Smooth muscle cell (in vitro differentiated cells): ENCODE results near the gene NUMB. TPM values are rescaled to one million over a fixed set of nuclear protein-coding genes. Genes with fewer than 3 reads are reported as not detected.

Source experiments
- DNase-seq: peaks from one replicate; lab custom pipeline; 2025; ENCODE audit not compliant: unreplicated experiment; lab: John Stamatoyannopoulos, UW
- H2AFZ ChIP-seq: fragments of 200-600 bp; sonication (generic); 2 replicates; pipeline ENCODE4 v1.6.0; 2016; ENCODE audit warnings: antibody characterized with exemption, low read depth, mild to moderate bottlenecking
- H3F3A ChIP-seq: fragments of 200-600 bp; sonication (generic); 2 replicates; pipeline ENCODE4 v1.6.0; 2017; ENCODE audit warnings: antibody characterized with exemption, low read depth
- H3K27ac ChIP-seq: fragments of 200-600 bp; sonication (generic); 2 replicates; pipeline ENCODE4 v1.5.1; 2016; ENCODE audit warnings: low read depth, mild to moderate bottlenecking
- H3K27me3 ChIP-seq: fragments of 200-600 bp; sonication (generic); 2 replicates; pipeline ENCODE4 v1.6.1; 2016; ENCODE audit warnings: low read depth, mild to moderate bottlenecking
- H3K36me3 ChIP-seq: fragments of 200-600 bp; sonication (generic); 2 replicates; pipeline ENCODE4 v1.5.1; 2016; ENCODE audit warnings: low read depth
- H3K4me1 ChIP-seq: fragments of 200-600 bp; sonication (generic); 2 replicates; pipeline ENCODE4 v1.5.1; 2016; ENCODE audit warnings: low read depth
- H3K4me2 ChIP-seq: fragments of 200-600 bp; sonication (generic); 2 replicates; pipeline ENCODE4 v1.6.0; 2016; ENCODE audit warnings: mild to moderate bottlenecking
- H3K4me3 ChIP-seq: fragments of 200-600 bp; sonication (generic); 2 replicates; pipeline ENCODE4 v1.5.1; 2016; ENCODE audit warnings: mild to moderate bottlenecking
- H3K79me2 ChIP-seq: fragments of 200-600 bp; sonication (generic); 2 replicates; pipeline ENCODE4 v1.6.0; 2016; ENCODE audit warnings: low read depth, mild to moderate bottlenecking
- H3K9ac ChIP-seq: fragments of 200-600 bp; sonication (generic); 2 replicates; pipeline ENCODE4 v1.6.0; 2016; ENCODE audit warnings: low read depth
- H3K9me3 ChIP-seq: fragments of 200-600 bp; sonication (generic); replicated peaks from 2 replicates; pipeline ENCODE4 v1.5.1; 2016; ENCODE audit warnings: low read depth
- H4K20me1 ChIP-seq: fragments of 200-600 bp; sonication (generic); 2 replicates; pipeline ENCODE4 v1.6.0; 2016; ENCODE audit warnings: low read depth
- WGBS: methylation state at CpG from one replicate; pipeline ENCODE4 v1.1.7; 2016; ENCODE audit warnings: low lambda C conversion rate; 5-methylcytosine and 5-hydroxymethylcytosine counted together
- polyA plus RNA-seq: library from polyadenylated mRNA; unstranded; fragments of >200 nt; fragmentation: Nextera tagmentation; extraction: Ambion mirVana; gene quantifications from 2 replicates; pipeline ENCODE4 v1.2.1, GENCODE V29; 2016
- total RNA-seq: library from RNA; depleted of rRNA; stranded (reverse); fragments of >200 nt; gene quantifications from 2 replicates; pipeline ENCODE4 v1.2.3, GENCODE V29; 2014
- TF ChIP-seq, protein P1 (sequence below): fragments of 200-600 bp; sonication (generic); IDR thresholded peaks from 2 replicates; pipeline ENCODE4 v1.5.1; 2017; ENCODE audit warnings: borderline replicate concordance, mild to moderate bottlenecking, antibody characterized with exemption; ENCODE audit not compliant: insufficient read depth, poor library complexity, severe bottlenecking

Gene NUMB
- total and polyA plus RNA-seq, 2 experiments from 2014 or later = 34.5 to 57.4 TPM

DNA sequence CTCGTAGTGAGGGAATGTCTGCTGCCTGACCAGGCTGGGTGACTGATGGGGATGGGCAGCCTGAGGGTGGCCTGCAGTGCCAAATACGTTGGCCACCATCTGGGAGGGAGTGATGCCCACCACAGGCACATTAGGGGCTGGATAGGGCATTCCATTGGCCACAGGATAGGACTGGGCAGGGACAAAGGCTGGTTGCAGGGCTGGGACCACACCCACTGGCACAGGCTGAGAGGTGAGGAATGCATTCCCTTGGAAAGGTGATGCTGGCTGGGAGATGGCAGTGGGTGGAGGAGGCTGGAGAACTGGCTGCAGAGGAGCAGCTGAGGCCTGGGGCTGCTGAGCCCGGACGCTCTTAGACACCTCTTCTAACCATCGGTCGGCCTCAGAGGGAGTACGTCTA is 181.5 kb downstream of the NUMB start:
- no peak for DNase-seq
- Histone ChIP-seq H3K27me3 (no peaks in the 10 kb centered on the region), H3K79me2 (no peaks in the 10 kb centered on the region), H3K4me2 (no peak overlapping the region), H3K36me3 (peaks cover 11% of the 10 kb centered on the region), H3K27ac (no peak overlapping the region), H3K4me1 (no peaks in the 10 kb centered on the region), H3K9ac (no peak overlapping the region), H3K4me3 (no peak overlapping the region), H4K20me1 (peaks cover 4% of the 10 kb centered on the region), H3K9me3 (no peaks in the 10 kb centered on the region), H3F3A (peaks cover 3% of the 10 kb centered on the region), H2AFZ (no peak overlapping the region)
- TF ChIP-seq, protein P1, sequence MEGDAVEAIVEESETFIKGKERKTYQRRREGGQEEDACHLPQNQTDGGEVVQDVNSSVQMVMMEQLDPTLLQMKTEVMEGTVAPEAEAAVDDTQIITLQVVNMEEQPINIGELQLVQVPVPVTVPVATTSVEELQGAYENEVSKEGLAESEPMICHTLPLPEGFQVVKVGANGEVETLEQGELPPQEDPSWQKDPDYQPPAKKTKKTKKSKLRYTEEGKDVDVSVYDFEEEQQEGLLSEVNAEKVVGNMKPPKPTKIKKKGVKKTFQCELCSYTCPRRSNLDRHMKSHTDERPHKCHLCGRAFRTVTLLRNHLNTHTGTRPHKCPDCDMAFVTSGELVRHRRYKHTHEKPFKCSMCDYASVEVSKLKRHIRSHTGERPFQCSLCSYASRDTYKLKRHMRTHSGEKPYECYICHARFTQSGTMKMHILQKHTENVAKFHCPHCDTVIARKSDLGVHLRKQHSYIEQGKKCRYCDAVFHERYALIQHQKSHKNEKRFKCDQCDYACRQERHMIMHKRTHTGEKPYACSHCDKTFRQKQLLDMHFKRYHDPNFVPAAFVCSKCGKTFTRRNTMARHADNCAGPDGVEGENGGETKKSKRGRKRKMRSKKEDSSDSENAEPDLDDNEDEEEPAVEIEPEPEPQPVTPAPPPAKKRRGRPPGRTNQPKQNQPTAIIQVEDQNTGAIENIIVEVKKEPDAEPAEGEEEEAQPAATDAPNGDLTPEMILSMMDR = no peak
- WGBS = 98% methylated on average over 7 of the region's 7 CpGs

DNA sequence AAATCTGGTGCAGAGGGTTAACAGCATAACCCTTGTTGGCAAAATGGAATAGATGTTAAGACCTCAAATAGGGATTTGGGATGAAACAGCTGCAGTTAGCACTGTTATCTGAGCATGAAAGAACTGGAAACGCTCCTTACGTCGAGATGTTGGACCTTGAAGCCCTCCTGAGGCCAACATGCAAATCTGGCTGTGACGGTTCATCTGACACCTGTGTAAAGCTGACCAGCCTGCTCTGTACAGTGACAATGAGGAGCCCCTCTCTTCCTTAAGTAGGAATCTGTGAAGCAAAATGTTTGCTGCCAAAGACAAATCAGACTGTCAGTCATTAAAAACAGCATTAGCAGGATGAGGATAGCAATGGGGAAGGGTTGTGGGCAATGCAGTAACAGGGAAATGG is 184.5 kb downstream of the NUMB start:
- H3K27ac ChIP-seq = no peak overlapping the region
- H3K27me3 ChIP-seq = no peaks in the 10 kb centered on the region
- no peak overlapping the region for H3K4me2 ChIP-seq
- H2AFZ ChIP-seq = no peak overlapping the region
- TF ChIP-seq, protein P1 = no peak
- WGBS = 95% methylated on average over 4 of the region's 4 CpGs
- H3K79me2 ChIP-seq = no peaks in the 10 kb centered on the region
- H4K20me1 ChIP-seq = peaks cover 4% of the 10 kb centered on the region
- H3K36me3 ChIP-seq = peaks cover 5% of the 10 kb centered on the region
- no peaks in the 10 kb centered on the region for H3K9me3 ChIP-seq
- peaks cover 3% of the 10 kb centered on the region for H3F3A ChIP-seq
- no peak overlapping the region for H3K4me3 ChIP-seq
- DNase-seq = no peak
- H3K9ac ChIP-seq = no peak overlapping the region
- no peaks in the 10 kb centered on the region for H3K4me1 ChIP-seq

DNA sequence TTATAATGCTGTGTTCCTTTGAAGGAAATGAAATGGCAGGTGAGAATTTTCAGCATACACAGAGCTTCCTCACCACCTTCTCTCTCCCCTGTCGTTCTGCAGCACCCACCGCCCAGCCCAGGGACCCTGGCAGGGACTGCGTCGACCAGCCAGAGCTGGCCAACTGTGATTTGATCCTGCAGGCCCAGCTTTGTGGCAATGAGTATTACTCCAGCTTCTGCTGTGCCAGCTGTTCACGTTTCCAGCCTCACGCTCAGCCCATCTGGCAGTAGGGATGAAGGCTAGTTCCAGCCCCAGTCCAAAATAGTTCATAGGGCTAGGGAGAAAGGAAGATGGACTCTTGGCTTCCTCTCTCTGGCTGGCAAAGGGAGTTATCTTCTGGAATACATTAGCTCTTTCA is 186.0 kb downstream of the NUMB start:
- Histone ChIP-seq H2AFZ (no peak overlapping the region), H3K9ac (no peak overlapping the region), H4K20me1 (no peaks in the 10 kb centered on the region), H3K79me2 (no peaks in the 10 kb centered on the region), H3K27me3 (no peaks in the 10 kb centered on the region), H3K27ac (no peak overlapping the region), H3K36me3 (peaks cover 5% of the 10 kb centered on the region), H3K4me1 (no peaks in the 10 kb centered on the region), H3K4me2 (no peak overlapping the region), H3K4me3 (no peak overlapping the region), H3K9me3 (no peaks in the 10 kb centered on the region), H3F3A (peaks cover 3% of the 10 kb centered on the region)
- TF ChIP-seq, protein P1 = no peak
- no peak for DNase-seq
- 94% methylated on average over 6 of the region's 6 CpGs for WGBS

DNA sequence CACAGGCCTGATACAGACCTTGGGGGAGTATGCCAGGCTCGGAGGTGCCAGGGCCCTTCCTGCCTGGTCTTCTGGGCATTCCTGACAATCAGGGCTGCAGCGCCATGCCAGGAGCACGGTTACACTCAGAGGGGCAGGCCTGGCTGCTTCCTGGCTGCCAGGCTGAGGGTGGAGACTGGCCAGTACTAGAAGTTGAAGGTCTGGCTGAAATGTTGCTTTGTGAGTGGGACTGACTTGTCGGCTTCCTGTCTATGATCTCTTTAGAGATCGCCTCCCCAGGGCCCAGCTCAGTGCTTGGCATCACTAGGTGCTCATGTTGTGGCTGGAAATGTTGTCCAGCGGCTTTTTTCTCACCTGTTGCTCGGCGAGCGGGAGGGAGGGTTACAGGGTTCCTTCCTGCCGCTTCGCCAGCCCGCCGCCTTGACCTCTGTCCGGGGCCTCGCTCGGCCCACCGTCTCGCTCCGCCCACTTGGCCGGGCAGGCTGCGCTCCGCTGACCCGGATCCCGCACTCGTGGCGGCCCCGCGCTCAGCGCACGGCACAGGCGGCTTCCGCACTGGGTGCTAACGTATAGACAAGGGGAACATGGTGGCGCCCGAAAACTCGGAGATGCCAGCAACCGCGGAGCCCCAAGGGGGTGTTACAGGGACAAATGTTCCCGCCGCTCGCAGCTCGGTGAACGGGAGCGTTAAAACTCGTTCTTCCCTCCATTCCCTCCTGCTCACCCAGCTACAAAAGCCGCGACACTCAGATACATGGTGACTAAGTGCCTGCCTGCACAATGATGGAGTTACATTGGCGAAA is 188.4 kb downstream of the NUMB start:
- 12% methylated on average over 48 of the region's 48 CpGs for WGBS
- no peak overlapping the region for H2AFZ ChIP-seq
- peak overlapping the region; percentile 88 for H3K4me2 ChIP-seq
- no peaks in the 10 kb centered on the region for H4K20me1 ChIP-seq
- H3K27ac ChIP-seq = no peak overlapping the region
- no peaks in the 10 kb centered on the region for H3K4me1 ChIP-seq
- no peaks in the 10 kb centered on the region for H3K9me3 ChIP-seq
- no peaks in the 10 kb centered on the region for H3K27me3 ChIP-seq
- peak overlapping the region; percentile 4 for H3K9ac ChIP-seq
- no peaks in the 10 kb centered on the region for H3K79me2 ChIP-seq
- peak overlapping the region; percentile 50 for H3K4me3 ChIP-seq
- TF ChIP-seq, protein P1 = no peak
- DNase-seq = no peak
- peaks cover 3% of the 10 kb centered on the region for H3F3A ChIP-seq
- no peaks in the 10 kb centered on the region for H3K36me3 ChIP-seq
